ENCODE data around the gene LFNG.

DNA sequence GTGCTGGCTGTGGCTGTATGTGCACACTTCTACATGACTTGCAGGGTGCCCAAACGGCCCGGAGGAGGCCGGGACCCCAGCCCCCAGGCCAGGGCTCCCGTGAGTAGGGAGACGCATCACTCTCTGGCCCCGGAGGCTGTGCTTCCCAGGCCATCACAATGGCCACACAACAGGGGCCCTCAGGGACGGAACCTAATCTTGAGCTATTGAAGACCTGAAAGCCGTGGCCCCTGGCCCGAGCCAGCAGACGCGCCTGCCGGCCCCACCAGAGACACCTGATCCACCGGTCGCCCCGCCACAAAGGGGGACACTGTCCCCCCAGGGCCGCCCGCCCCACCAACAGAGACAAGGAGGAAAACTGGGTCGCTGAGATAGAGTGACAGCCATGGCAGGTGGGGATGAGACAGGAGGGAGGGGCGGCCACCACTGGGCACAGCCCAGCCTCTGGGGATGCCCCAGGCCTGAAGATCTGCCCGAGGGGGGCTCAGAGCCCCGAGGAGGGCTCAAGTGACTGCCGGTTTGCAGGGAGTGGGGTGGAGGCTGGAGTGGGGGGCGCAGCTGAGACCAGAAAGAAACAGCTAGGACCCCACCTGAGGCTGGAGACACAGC is 10.2 kb upstream of the LFNG start:
- TF ChIP-seq TARDBP (IDR thresholded peaks at IDR 0.05) (no peak), SUZ12 (IDR thresholded peaks at IDR 0.05) (no peak), BHLHE40 (IDR thresholded peaks at IDR 0.05; ENCODE audit: borderline replicate concordance) (no peak), SP1 (IDR thresholded peaks at IDR 0.05) (no peak), FOXA1 (IDR thresholded peaks at IDR 0.05) (no peak), FOXM1 (IDR thresholded peaks at IDR 0.05; ENCODE audit: borderline replicate concordance) (no peak), ZNF384 (IDR thresholded peaks at IDR 0.05) (no peak), NFRKB (IDR thresholded peaks at IDR 0.05) (no peak), HDGF (IDR thresholded peaks at IDR 0.05; ENCODE audit: borderline replicate concordance) (no peak), LEF1 (IDR thresholded peaks at IDR 0.05; ENCODE audit: borderline replicate concordance) (no peak)

All from HEK293T (cell line).